Neural progenitor cell (in vitro differentiated cells): ENCODE measurements around the gene CHRNA9.

Source experiments
- EZH2 ChIP-seq: fragments of 200-600 bp; sonication (generic); IDR thresholded peaks from 2 replicates; pipeline ENCODE4 v1.6.1; 2017; ENCODE audit warnings: antibody characterized with exemption, mild to moderate bottlenecking, moderate library complexity
- TF ChIP-seq, protein P1 (sequence below): fragments of 200-600 bp; sonication (generic); IDR thresholded peaks from 2 replicates; pipeline ENCODE4 v1.5.1; 2017; ENCODE audit warnings: antibody characterized with exemption, mild to moderate bottlenecking

DNA sequence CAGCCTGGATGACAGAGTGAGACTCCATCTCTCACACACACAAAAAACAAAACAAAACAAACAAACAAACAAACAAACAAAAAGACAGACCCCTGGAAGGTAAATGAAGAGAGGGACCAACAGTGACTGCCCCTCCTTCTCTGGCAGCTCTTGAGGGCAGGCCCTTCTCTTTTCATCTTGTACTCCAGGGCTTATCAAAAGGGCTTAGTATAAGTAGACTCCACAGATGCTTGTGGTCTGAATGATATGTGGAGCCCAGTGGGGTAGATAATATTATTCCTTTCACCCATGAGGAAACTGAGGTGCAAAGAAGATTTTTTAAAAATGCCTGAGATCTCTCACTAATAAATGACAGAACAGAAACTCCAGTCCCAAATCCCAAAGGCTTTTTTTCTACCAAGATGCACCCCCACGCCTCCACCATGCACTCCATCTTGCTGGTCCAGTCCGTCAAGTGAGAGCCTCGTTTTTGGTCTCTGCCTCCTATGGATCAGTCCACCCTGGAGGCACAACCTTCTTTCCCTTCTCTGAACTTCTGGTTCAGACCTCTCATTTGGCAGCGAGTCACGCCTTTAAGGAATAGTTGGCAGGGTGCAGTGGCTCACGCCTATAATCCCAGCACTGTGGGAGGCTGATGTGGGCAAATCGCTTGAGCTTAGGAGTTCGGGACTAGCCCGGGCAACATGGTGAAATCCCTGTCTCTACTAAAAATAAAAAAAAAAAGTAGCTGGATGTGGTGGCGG lies 17.0 kb upstream of the CHRNA9 start:
- TF ChIP-seq, protein P1, sequence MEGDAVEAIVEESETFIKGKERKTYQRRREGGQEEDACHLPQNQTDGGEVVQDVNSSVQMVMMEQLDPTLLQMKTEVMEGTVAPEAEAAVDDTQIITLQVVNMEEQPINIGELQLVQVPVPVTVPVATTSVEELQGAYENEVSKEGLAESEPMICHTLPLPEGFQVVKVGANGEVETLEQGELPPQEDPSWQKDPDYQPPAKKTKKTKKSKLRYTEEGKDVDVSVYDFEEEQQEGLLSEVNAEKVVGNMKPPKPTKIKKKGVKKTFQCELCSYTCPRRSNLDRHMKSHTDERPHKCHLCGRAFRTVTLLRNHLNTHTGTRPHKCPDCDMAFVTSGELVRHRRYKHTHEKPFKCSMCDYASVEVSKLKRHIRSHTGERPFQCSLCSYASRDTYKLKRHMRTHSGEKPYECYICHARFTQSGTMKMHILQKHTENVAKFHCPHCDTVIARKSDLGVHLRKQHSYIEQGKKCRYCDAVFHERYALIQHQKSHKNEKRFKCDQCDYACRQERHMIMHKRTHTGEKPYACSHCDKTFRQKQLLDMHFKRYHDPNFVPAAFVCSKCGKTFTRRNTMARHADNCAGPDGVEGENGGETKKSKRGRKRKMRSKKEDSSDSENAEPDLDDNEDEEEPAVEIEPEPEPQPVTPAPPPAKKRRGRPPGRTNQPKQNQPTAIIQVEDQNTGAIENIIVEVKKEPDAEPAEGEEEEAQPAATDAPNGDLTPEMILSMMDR, result no peak
- TF ChIP-seq EZH2, result no peak
